ENCODE measurements around the gene ADAM30.

The ADAM30 gene

GRCh38 chr1:119887427-119887826 lies 8.9 kb downstream of the ADAM30 start:
- no peak for TF ChIP-seq CTCF (conservative IDR thresholded peaks at IDR 0.05; ENCODE audit: low read depth, low read length)
- no peak for DNase-seq (ENCODE audit: low read depth)
- no peak overlapping the region for H3K4me3 ChIP-seq (ENCODE audit: low read depth, low read length)

GRCh38 chr1:119885903-119886783 lies 10.2 kb downstream of the ADAM30 start:
- TF ChIP-seq CTCF (conservative IDR thresholded peaks at IDR 0.05; ENCODE audit: low read depth, low read length), result peak; percentile 92
- no peak overlapping the region for H3K4me3 ChIP-seq (ENCODE audit: low read depth, low read length)
- DNase-seq (ENCODE audit: low read depth), result peak; percentile 66

GRCh38 chr1:119884711-119885110 lies 11.6 kb downstream of the ADAM30 start:
- peak; percentile 27 for DNase-seq (ENCODE audit: low read depth)
- TF ChIP-seq CTCF (conservative IDR thresholded peaks at IDR 0.05; ENCODE audit: low read depth, low read length), result no peak
- H3K4me3 ChIP-seq (ENCODE audit: low read depth, low read length), result no peak overlapping the region

GRCh38 chr1:119883826-119884225 lies 12.5 kb downstream of the ADAM30 start:
- DNase-seq (ENCODE audit: low read depth), result no peak
- TF ChIP-seq CTCF (conservative IDR thresholded peaks at IDR 0.05; ENCODE audit: low read depth, low read length), result no peak
- no peak overlapping the region for H3K4me3 ChIP-seq (ENCODE audit: low read depth, low read length)

GRCh38 chr1:119882132-119883049 lies 13.9 kb downstream of the ADAM30 start:
- no peak overlapping the region for H3K4me3 ChIP-seq (ENCODE audit: low read depth, low read length)
- TF ChIP-seq CTCF (conservative IDR thresholded peaks at IDR 0.05; ENCODE audit: low read depth, low read length), result no peak
- peak; percentile 29 for DNase-seq (ENCODE audit: low read depth)

GRCh38 chr1:119879510-119880434 lies 16.5 kb downstream of the ADAM30 start:
- no peak overlapping the region for H3K4me3 ChIP-seq (ENCODE audit: low read depth, low read length)
- no peak for DNase-seq (ENCODE audit: low read depth)
- no peak for TF ChIP-seq CTCF (conservative IDR thresholded peaks at IDR 0.05; ENCODE audit: low read depth, low read length)

All from choroid plexus epithelial cell (primary cell).